CD4-positive, alpha-beta T cell (primary cell): ENCODE measurements around the gene ZNF524. TPM values are rescaled to one million over a fixed set of nuclear protein-coding genes. Genes with fewer than 3 reads are reported as not detected.

ENCODE experiments used
- ATAC-seq: fragments of 200-7000 bp; cut with Tn5 transposase; one replicate; pipeline ENCODE4 v1.10.0; 2022; ENCODE audit warnings: mild to moderate bottlenecking; ENCODE audit not compliant: poor library complexity
- CTCF ChIA-PET: fragments of 350-600 bp; sonication (Branson Sonifier 250); formaldehyde crosslinking; loops from one replicate; lab custom pipeline; 2021; ENCODE audit warnings: antibody characterized with exemption, inconsistent platforms; lab: Charles Lee
- POLR2A ChIA-PET: fragments of 350-600 bp; sonication (Branson Sonifier 250); formaldehyde crosslinking; loops from one replicate; lab custom pipeline; 2021; ENCODE audit warnings: antibody characterized with exemption, inconsistent platforms; lab: Charles Lee
- DNase-seq, 14 experiments: peaks; one replicate each; pipeline ENCODE4 v3.0.0-alpha.2; 2013 to 2020; ENCODE audit warnings: mixed read lengths in 2 of 14
- H3K27ac ChIP-seq, 2 donors: one replicate each; pipeline versions ENCODE4 v1.5.1 to v1.7.0; 2013; ENCODE audit warnings: low read length in 2 of 2, low read depth in 1 of 2, mild to moderate bottlenecking in 1 of 2
- H3K27me3 ChIP-seq, 2 experiments: 1 replicate in 1 of 2; 2 replicates in 1 of 2; pipeline versions ENCODE4 v1.6.1 to v1.7.0; 2013; ENCODE audit warnings: low read length in 2 of 2, control low read depth in 1 of 2, mild to moderate bottlenecking in 1 of 2, moderate library complexity in 1 of 2; ENCODE audit not compliant: insufficient read depth in 2 of 2, control insufficient read depth in 1 of 2
- H3K36me3 ChIP-seq: one replicate; pipeline ENCODE4 v1.6.1; 2013; ENCODE audit warnings: low read length, control low read depth; ENCODE audit not compliant: insufficient read depth
- H3K4me1 ChIP-seq: one replicate; pipeline ENCODE4 v1.6.1; 2013; ENCODE audit warnings: low read length, control low read depth; ENCODE audit not compliant: insufficient read depth
- H3K4me3 ChIP-seq: one replicate; pipeline ENCODE4 v1.5.1; 2013; ENCODE audit warnings: mild to moderate bottlenecking, low read length, moderate library complexity
- H3K9me3 ChIP-seq, 2 experiments: 1 replicate in 1 of 2; 2 replicates in 1 of 2; pipeline versions ENCODE4 v1.6.1 to v1.7.0; 2013; ENCODE audit warnings: low read length in 2 of 2, mild to moderate bottlenecking in 2 of 2, control low read depth in 1 of 2, moderate library complexity in 1 of 2; ENCODE audit not compliant: control insufficient read depth in 1 of 2, insufficient read depth in 1 of 2
- H3K27ac Mint-ChIP-seq: one replicate; pipeline ENCODE4 v1.8.0; 2020; ENCODE audit warnings: mixed read lengths
- H3K27me3 Mint-ChIP-seq: one replicate; pipeline ENCODE4 v1.8.0; 2021; ENCODE audit warnings: mixed read lengths
- H3K36me3 Mint-ChIP-seq: one replicate; pipeline ENCODE4 v1.8.0; 2021; ENCODE audit warnings: low read depth, mixed read lengths
- H3K4me1 Mint-ChIP-seq: one replicate; pipeline ENCODE4 v1.8.0; 2021; ENCODE audit warnings: low read depth, mixed read lengths
- H3K4me3 Mint-ChIP-seq: one replicate; pipeline ENCODE4 v1.8.0; 2020; ENCODE audit warnings: mild to moderate bottlenecking, mixed read lengths
- H3K9me3 Mint-ChIP-seq: one replicate; pipeline ENCODE4 v1.8.0; 2020; ENCODE audit warnings: mixed read lengths
- intact Hi-C, 2 experiments: fragments of 100-400 bp; cut with DNase I in 1 of 2; cut with micrococcal nuclease in 1 of 2; formaldehyde crosslinking; loops; one replicate each; pipeline versions ENCODE4 v1.15.1 to v1.9.0; 2023 to 2025; cut with DNase I, micrococcal nuclease
- total RNA-seq, 174 experiments: library from RNA in 2 of 174; stranded (reverse) in 2 of 174; gene quantifications; one replicate each; pipeline ENCODE4 v1.2.3 and lab custom pipeline; 2021 to 2026
- TF ChIP-seq, protein P1 (sequence below): fragments of 200-600 bp; IDR thresholded peaks from one replicate; pipeline ENCODE4 v1.8.0; 2022; ENCODE audit warnings: antibody characterized with exemption, mild to moderate bottlenecking

The ZNF524 gene
- total RNA-seq, 2 experiments from 2014 or later: 9.6 to 10.3 TPM

DNA sequence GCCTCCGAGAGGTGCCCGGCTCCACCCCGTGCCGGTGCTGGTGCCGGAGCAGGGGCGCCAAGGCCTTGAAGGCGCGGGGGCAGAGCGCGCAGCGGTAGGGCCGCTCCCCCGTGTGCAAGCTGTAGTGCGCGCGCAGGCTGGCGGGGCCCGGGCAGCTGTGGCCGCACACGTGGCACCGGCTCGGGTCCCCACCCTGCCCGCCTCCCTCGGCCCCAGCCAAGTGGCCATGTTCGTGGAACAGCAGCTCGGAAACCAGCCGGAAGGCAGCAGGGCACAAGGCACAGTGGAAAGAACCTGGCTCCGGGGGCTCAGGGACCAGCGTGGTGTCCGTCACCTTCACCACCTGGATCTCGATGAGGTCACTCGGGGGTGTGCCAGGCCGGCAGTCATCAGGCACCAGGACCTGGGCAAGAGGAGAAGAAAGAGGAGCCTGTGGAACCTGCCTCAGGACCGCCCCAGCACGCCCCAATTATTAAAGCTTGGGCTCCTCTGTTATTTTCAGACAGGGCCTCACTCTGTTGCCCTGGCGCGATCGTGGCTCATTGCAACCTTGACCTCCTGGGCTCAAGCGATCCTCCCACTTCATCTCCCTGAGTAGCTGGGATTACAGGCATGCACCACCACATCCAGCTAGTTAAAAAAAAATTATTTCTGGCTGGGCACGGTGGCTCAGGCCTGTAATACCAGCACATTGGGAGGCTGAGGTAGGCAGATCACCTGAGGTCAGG lies 22.3 kb downstream of the ZNF524 start:
- no peak overlapping the region for H3K4me3 Mint-ChIP-seq
- Histone ChIP-seq H3K4me3 (no peak overlapping the region), H3K9me3 (no peaks in the 10 kb centered on the region), H3K27me3 (no peaks in the 10 kb centered on the region), H3K36me3 (peaks cover 13% of the 10 kb centered on the region), H3K4me1 (peaks cover 53% of the 10 kb centered on the region), H3K27ac (no peak overlapping the region)
- TF ChIP-seq, protein P1, sequence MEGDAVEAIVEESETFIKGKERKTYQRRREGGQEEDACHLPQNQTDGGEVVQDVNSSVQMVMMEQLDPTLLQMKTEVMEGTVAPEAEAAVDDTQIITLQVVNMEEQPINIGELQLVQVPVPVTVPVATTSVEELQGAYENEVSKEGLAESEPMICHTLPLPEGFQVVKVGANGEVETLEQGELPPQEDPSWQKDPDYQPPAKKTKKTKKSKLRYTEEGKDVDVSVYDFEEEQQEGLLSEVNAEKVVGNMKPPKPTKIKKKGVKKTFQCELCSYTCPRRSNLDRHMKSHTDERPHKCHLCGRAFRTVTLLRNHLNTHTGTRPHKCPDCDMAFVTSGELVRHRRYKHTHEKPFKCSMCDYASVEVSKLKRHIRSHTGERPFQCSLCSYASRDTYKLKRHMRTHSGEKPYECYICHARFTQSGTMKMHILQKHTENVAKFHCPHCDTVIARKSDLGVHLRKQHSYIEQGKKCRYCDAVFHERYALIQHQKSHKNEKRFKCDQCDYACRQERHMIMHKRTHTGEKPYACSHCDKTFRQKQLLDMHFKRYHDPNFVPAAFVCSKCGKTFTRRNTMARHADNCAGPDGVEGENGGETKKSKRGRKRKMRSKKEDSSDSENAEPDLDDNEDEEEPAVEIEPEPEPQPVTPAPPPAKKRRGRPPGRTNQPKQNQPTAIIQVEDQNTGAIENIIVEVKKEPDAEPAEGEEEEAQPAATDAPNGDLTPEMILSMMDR: no peak
- no peaks in the 10 kb centered on the region for H3K9me3 Mint-ChIP-seq
- H3K27me3 Mint-ChIP-seq: no peaks in the 10 kb centered on the region
- H3K36me3 Mint-ChIP-seq: peaks cover 33% of the 10 kb centered on the region
- ChIA-PET CTCF (interaction anchor here (1.1 to 5.4 kb wide), 3 partner anchors 9 to 119 kb away, joined by 3 to 60 read pairs (median 3); partner anchors contain the start of gene ZNF865), POLR2A (interaction anchor here (2.7 kb wide), 1 partner anchor 23 kb away, joined by 42 read pairs; the partner anchor contains the start of genes FIZ1 and ZNF524)
- peaks cover 56% of the 10 kb centered on the region for H3K4me1 Mint-ChIP-seq
- no peak overlapping the region for H3K27ac Mint-ChIP-seq
- ATAC-seq (no peak), DNase-seq (peak in 1 of 14 experiments; percentile 41)
- intact Hi-C loops: no loop called here

DNA sequence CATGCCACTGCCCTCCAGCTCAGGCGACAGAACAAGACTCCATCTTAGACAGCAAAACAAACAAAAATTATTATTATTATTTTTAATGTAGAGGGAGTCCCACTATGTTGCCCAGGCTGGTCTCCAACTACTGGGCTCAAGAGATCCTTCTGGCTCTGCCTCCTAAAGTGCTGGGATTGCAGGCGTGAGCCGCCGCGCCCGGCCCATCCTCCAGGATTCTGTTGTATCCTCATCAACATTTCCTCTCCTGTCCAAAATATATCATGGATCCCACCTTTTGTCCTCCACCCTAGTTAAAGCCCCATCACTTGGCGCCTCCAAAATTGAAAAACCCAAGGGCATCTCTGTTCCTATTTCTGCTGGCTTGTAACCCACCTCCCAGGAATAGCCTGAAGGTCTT lies 23.0 kb downstream of the ZNF524 start:
- H3K27ac Mint-ChIP-seq: peak overlapping the region; percentile 100
- intact Hi-C loops: loop anchor here in 1 of 2 experiments (1.0 kb wide), 1 partner anchor 18 kb away; the partner anchor contains the start of gene ZNF865

DNA sequence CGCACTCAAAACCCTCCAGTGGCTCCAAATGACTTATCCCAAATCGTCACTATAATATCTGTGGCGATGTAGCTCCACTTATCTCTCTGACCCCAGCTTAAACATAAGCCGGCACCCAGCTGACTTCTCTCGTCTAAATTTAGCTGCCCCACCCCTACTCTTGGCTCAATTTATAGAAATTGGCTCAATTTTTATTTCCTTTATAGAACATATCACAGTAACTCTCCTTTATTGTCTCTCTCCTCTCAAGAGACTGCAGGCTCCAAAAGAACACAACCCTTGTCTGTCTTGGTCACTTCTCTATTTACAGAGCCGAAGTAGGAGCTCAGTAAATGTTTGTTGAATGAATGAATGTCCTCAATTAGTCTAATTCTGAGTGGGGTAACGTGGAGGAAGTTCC lies 23.5 kb downstream of the ZNF524 start:
- TF ChIP-seq, protein P1: no peak
- no peak for ATAC-seq
- Mint-ChIP-seq H3K4me1 (peaks cover 56% of the 10 kb centered on the region), H3K4me3 (peak overlapping the region; percentile 98), H3K36me3 (peaks cover 28% of the 10 kb centered on the region), H3K27me3 (no peaks in the 10 kb centered on the region), H3K9me3 (no peaks in the 10 kb centered on the region), H3K27ac (peak overlapping the region; percentile 100)
- Histone ChIP-seq H3K4me1 (peaks cover 56% of the 10 kb centered on the region), H3K9me3 (no peaks in the 10 kb centered on the region), H3K36me3 (peaks cover 8% of the 10 kb centered on the region), H3K27ac (no peak overlapping the region), H3K27me3 (no peaks in the 10 kb centered on the region), H3K4me3 (no peak overlapping the region)
- no peak for DNase-seq
- CTCF ChIA-PET: interaction anchor here (1.1 to 5.4 kb wide), 3 partner anchors 17 to 120 kb away, joined by 3 to 60 read pairs (median 24); partner anchors contain the start of gene ZNF865
- POLR2A ChIA-PET: interaction anchor here (1.0 to 4.8 kb wide), 6 partner anchors 10 to 43 kb away, joined by 4 to 50 read pairs (median 26); partner anchors contain the start of genes FIZ1, ZNF524, ZNF579 and ZNF865
- intact Hi-C loops: loop anchor here in 1 of 2 experiments (1.0 kb wide), 1 partner anchor 18 kb away; the partner anchor contains the start of gene ZNF865

More for the DNA sequence above, 23.0 kb downstream of the ZNF524 start:
- TF ChIP-seq, protein P1: no peak
- H3K27ac ChIP-seq: no peak overlapping the region
- Mint-ChIP-seq H3K36me3 (peaks cover 28% of the 10 kb centered on the region), H3K27me3 (no peaks in the 10 kb centered on the region), H3K4me3 (peak overlapping the region; percentile 15), H3K4me1 (peaks cover 56% of the 10 kb centered on the region), H3K9me3 (no peaks in the 10 kb centered on the region)
- no peak overlapping the region for H3K4me3 ChIP-seq
- H3K27me3 ChIP-seq: no peaks in the 10 kb centered on the region
- POLR2A ChIA-PET: interaction anchor here (2.7 to 4.8 kb wide), 4 partner anchors 10 to 24 kb away, joined by 11 to 50 read pairs (median 44); partner anchors contain the start of genes FIZ1, ZNF524 and ZNF865
- H3K4me1 ChIP-seq: peaks cover 56% of the 10 kb centered on the region
- CTCF ChIA-PET: interaction anchor here (1.1 to 5.4 kb wide), 3 partner anchors 8 to 119 kb away, joined by 3 to 60 read pairs (median 3); partner anchors contain the start of gene ZNF865
- H3K36me3 ChIP-seq: peaks cover 8% of the 10 kb centered on the region
- DNase-seq: no peak
- H3K9me3 ChIP-seq: no peaks in the 10 kb centered on the region
- ATAC-seq: no peak
